Muscle layer of colon (tissue), 2 donors: ENCODE data around the gene STBD1.
"Not testable (repeated sequence)": the region's sequence is repeated elsewhere in the genome, so short reads cannot be mapped to it uniquely, and the experiment has no call there.

ENCODE experiments used
- H3K27ac ChIP-seq: one replicate; pipeline ENCODE4 v1.7.0; 2013; ENCODE audit warnings: low read depth, mild to moderate bottlenecking, low read length, moderate library complexity
- H3K27me3 ChIP-seq, 2 donors: one replicate each; pipeline ENCODE4 v1.7.0; 2013; ENCODE audit warnings: low read length in 2 of 2, mild to moderate bottlenecking in 2 of 2; ENCODE audit not compliant: insufficient read depth in 2 of 2, control insufficient read depth in 1 of 2
- H3K36me3 ChIP-seq: one replicate; pipeline ENCODE4 v1.7.0; 2013; ENCODE audit warnings: mild to moderate bottlenecking, low read length; ENCODE audit not compliant: insufficient read depth
- H3K4me1 ChIP-seq: one replicate; pipeline ENCODE4 v1.7.0; 2013; ENCODE audit warnings: mild to moderate bottlenecking, low read length; ENCODE audit not compliant: insufficient read depth
- H3K4me3 ChIP-seq, 2 donors: one replicate each; pipeline ENCODE4 v1.7.0; 2013; ENCODE audit warnings: low read length in 2 of 2, low read depth in 1 of 2, mild to moderate bottlenecking in 1 of 2, moderate library complexity in 1 of 2
- H3K9ac ChIP-seq: one replicate; pipeline ENCODE4 v1.7.0; 2013; ENCODE audit warnings: low read length
- H3K9me3 ChIP-seq: one replicate; pipeline ENCODE4 v1.7.0; 2013; ENCODE audit warnings: mild to moderate bottlenecking, low read length
- donor health status: abdominal sarcoma.
- donor health status: Adenocarcinoma of cecum.

STBD1 gene

DNA sequence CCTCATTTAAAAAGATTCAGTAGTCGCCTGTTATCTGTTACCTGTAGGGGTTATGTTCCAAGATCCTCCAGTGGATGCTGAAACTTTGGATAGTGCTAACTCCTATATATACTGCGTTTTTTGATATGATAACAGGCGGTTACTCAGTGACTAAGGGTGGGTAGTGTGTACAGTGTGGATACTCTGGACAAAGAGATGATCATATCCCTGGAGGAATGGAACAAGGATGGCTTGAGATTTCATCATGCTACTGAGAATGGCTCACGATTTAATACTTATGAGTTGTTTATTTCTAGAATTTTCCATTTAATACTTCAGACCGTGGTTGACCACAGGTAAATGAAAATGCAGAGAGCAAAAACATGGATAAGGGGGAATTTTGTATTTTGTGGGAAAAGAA, 33.5 kb upstream of the STBD1 start:
- Histone ChIP-seq H3K9ac (no peak overlapping the region), H3K36me3 (no peaks in the 10 kb centered on the region), H3K27me3 (no peaks in the 10 kb centered on the region), H3K4me3 (no peak overlapping the region), H3K27ac (no peak overlapping the region), H3K4me1 (no peaks in the 10 kb centered on the region), H3K9me3 (no peaks in the 10 kb centered on the region)

DNA sequence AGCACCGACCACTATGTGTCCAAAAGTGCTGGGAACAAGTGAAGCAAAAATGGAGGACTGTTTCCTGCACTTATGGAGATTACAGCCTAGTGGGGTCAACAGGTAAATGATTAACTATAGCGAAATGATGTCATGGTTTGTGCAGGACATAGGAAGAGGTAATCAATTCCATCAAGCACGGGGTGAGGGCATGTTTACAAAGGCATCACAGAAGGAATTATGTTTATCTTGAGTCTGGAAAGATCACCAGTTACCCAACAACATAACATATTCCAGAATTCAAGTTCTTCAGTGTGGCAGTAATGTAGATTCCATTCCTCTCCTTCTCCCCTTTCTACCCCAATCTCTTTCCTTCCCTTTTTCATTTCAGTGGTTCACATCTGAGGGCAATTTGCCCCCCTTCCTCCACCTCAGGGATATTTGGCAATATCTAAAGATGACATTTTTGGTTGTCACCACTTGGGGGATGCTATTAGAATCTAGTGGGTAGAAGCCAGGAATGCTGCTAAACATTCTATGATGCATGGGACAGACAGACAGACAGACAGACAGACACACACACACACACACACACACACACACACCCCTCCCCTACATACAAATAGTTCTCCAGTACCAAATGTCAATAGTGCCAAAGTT, 30.9 kb upstream of the STBD1 start:
- Histone ChIP-seq H3K4me1 (no peaks in the 10 kb centered on the region), H3K9me3 (no peaks in the 10 kb centered on the region), H3K27ac (no peak overlapping the region), H3K36me3 (no peaks in the 10 kb centered on the region), H3K27me3 (no peaks in the 10 kb centered on the region), H3K4me3 (no peak overlapping the region), H3K9ac (no peak overlapping the region)

DNA sequence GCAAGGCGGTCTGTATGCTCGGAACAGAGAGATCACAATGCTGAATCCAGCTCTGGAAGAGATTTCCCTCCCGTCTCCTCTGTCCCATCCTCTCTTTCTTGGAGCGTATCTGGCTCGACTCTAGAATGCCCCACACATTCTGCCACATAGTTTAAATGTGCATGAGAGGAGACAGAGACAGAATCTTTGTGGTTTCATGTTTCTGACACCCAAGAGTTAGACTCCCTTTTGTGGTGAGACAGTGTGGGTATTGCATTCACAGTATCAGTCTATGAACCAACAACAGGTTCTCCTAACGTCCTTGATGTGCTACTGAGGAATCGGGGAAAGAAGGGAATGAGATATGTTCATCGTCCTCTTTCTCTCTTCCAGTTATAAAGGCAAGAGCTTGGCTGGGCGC, 29.7 kb upstream of the STBD1 start:
- Histone ChIP-seq H3K27me3 (no peaks in the 10 kb centered on the region), H3K36me3 (no peaks in the 10 kb centered on the region), H3K4me1 (no peaks in the 10 kb centered on the region), H3K9ac (no peak overlapping the region), H3K4me3 (no peak overlapping the region), H3K27ac (no peak overlapping the region), H3K9me3 (no peaks in the 10 kb centered on the region)

DNA sequence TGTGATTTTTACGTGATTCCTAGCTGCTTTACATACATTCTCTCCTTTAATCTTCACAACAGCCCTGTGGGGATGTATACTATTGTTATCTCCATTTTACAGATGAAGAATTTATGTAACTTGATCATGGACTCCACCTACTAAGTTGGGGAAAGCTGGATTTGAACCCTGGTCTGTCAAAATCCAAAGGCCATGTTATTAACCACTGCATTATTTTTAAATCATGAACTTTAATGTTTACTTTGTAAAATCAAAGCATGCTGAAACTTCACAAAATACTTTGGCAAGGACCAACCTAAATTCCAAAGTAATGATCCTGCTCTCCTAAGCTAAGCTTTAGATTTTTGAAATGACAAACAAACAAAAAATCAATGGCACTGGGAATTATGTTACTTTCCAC, 28.9 kb upstream of the STBD1 start:
- no peak overlapping the region for H3K9ac ChIP-seq
- H3K36me3 ChIP-seq = no peaks in the 10 kb centered on the region
- no peak overlapping the region for H3K27ac ChIP-seq
- H3K27me3 ChIP-seq = no peaks in the 10 kb centered on the region
- H3K4me1 ChIP-seq = no peaks in the 10 kb centered on the region
- H3K9me3 ChIP-seq = no peaks in the 10 kb centered on the region
- H3K4me3 ChIP-seq = no peak overlapping the region

DNA sequence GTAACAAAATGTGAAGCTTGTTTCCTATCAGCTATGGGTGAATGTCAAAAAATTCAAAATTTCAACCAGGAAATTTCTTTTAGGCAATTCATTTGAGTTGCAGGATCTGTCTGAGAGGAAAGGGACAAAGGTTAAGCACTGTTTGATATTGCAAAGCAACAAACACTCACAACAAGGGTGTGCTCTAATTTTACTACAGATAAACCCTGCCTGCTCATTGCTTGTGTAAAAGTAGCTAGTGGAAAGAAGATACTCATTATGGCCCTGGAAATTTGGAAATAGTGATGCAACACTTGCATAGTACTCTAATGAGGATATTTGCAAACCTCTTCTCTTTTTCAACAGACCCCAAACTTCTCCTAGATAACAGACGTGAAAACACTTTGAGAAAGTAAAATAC, 27.9 kb upstream of the STBD1 start:
- Histone ChIP-seq H3K4me3 (no peak overlapping the region), H3K9me3 (no peaks in the 10 kb centered on the region), H3K27me3 (no peaks in the 10 kb centered on the region), H3K36me3 (no peaks in the 10 kb centered on the region), H3K9ac (no peak overlapping the region), H3K4me1 (no peaks in the 10 kb centered on the region), H3K27ac (no peak overlapping the region)

DNA sequence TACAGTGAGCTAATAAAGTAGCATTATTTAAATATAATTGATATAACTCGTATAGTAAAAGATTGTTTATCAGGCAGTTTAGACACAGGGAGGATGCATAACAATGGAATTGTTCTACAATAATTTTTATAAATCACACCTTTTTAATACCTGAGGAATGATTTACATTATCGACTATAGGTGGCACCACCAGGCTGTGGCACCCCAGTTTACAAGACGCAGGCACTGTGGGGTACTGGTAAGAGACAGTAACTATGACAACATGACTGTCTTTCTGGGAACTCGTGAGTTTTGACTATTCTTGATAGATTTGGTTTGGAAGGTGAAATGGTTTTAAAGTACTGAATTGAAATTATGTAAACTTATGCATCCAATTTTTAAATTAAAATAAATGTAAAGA, 27.1 kb upstream of the STBD1 start:
- no peaks in the 10 kb centered on the region for H3K9me3 ChIP-seq
- no peaks in the 10 kb centered on the region for H3K27me3 ChIP-seq
- H3K9ac ChIP-seq = no peak overlapping the region
- H3K36me3 ChIP-seq = no peaks in the 10 kb centered on the region
- H3K4me3 ChIP-seq = no peak overlapping the region
- H3K27ac ChIP-seq = no peak overlapping the region
- H3K4me1 ChIP-seq = no peaks in the 10 kb centered on the region

DNA sequence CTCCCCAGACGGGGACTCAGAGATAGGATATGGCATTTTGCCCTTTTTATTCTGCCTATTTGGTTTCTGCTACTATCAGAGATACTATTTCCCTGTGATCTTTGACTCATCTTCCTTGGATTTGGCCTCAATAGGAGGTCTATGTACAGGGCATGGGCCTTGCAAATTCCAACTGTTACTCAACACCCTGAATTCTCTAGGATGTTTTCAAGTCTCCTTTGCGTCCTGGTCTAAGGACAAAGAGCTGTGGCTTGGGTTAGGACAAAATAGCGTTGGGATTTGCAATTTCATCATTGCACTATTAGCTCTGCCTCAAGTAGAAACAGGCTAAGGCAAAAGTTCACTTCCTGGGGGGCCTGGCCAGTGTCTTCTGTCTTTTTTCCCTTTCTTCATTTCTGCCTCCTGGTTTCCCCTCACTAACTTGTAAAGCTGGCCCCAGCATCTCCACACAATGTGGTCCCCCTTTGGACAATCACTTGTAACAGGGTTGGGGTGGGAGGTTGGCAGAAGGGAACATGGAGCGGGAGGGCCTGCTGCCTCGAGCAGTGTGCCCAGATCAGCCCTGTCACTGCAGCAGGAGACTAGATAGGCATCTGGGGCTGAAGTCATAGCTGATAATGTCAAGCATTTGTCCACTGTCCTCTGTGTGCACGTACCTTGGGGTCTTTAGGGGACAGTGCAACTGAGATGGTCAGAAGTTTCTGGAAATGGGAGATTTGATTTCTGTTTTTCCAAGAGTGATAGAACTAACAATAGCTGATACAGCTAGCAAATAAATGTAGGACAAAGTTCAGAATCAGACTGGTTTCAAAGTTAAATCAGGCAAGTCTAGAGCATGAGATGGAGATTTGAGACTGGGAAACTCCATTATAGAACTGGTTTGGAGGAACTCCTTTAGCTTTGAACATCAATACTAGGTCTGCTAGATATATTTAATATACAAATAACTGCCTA, 25.8 kb upstream of the STBD1 start:
- H3K4me1 ChIP-seq = no peaks in the 10 kb centered on the region
- no peak overlapping the region for H3K4me3 ChIP-seq
- no peaks in the 10 kb centered on the region for H3K9me3 ChIP-seq
- no peaks in the 10 kb centered on the region for H3K27me3 ChIP-seq
- H3K9ac ChIP-seq = no peak overlapping the region
- H3K36me3 ChIP-seq = no peaks in the 10 kb centered on the region
- no peak overlapping the region for H3K27ac ChIP-seq

DNA sequence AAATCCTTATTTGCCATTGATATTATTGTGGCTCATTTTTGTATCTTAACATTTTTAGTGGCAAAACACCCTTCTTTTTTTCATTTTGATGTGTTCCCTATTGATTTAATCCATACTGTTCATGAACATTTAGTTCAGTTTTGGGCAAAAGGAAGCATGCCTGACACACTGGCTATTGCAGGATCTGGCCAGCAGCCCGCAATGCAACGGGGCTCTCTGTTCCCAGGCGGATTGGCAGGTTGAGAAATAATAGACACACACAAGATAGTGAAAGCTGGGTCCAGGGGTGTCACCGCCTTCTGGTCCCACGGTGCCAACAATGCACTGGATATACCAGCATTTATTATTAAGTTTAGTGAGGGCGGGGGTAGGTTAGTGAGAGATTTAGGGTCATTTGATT, 24.9 kb upstream of the STBD1 start:
- not testable (repeated sequence) for H3K36me3 ChIP-seq, H3K4me1 ChIP-seq, H3K4me3 ChIP-seq, H3K9ac ChIP-seq, H3K9me3 ChIP-seq, H3K27ac ChIP-seq, H3K27me3 ChIP-seq

DNA sequence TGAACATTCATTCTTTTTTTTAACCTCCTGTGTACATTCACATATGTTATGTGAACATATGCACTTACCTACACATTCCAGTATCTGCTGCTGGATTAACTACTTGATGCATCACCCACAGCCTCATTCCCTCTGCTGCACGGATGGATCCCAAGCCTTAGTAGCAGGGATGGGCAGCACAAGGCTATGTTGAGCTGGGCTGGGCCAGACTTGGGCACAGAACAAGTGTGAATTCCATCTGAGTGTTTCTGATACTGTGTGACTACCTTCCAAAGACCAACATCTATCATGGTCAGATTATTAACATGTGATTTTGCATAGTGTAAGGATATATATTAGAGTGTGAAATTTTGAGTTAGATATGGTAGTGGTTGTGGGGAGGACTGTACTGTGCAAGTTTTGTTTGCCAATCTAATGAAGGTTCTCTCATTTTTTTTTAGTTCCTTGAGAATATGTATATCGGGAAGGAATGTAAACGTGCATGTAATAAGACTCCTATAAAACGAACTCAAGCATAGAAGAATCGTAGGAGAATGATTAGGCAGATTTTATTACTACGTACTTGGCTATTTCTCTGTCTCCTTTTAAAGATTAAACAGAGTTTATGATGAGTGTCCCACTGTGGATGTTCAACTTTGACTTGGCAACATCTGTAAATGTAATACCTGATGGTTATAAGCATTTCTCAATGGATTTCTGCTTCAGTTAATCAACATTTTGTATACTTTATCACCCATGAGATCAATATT, 23.4 kb upstream of the STBD1 start:
- Histone ChIP-seq H3K27me3 (no peaks in the 10 kb centered on the region), H3K4me1 (no peaks in the 10 kb centered on the region), H3K27ac (no peak overlapping the region), H3K9me3 (no peaks in the 10 kb centered on the region), H3K4me3 (no peak overlapping the region), H3K36me3 (no peaks in the 10 kb centered on the region), H3K9ac (no peak overlapping the region)

DNA sequence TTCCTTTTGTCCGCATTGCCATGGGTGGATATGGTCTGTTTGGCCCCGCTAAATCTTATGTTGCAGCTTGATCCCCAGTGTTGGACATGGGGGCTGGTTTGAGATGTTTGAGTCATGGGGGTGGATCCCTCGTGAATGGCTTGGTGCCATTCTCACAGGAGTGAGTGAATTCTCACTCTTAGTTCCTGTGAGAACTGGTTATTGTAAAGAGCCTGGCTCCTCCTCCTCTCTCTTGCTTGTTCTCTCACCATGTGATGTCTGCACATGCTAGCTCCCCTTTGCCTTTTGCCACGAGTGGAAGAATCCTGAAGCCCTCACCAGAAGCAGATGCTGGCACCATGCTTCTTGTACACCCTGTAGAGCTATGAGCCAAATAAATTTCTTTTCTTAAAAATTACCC, 22.6 kb upstream of the STBD1 start:
- Histone ChIP-seq H3K27ac (no peak overlapping the region), H3K9me3 (no peaks in the 10 kb centered on the region), H3K9ac (no peak overlapping the region), H3K4me1 (no peaks in the 10 kb centered on the region), H3K4me3 (no peak overlapping the region), H3K36me3 (no peaks in the 10 kb centered on the region), H3K27me3 (no peaks in the 10 kb centered on the region)

DNA sequence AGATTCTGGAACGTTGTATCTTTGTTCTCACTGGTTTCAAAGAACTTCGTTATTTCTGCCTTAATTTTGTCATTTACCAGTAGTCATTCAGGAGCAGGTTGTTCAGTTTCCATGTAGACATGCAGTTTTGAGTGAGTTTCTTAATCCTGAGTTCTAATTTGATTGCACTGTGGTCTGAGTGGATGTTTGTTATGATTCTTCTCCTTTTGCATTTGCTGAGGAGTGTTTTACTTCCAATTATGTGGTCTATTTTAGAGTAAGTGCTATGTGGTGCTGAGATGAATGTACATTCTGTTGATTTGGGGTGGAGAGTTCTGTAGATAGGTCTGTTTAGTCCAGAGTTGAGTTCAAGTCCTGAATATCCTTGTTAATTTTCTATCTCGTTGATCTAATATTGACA, 18.7 kb upstream of the STBD1 start:
- not testable (repeated sequence) for H3K9me3 ChIP-seq, H3K27me3 ChIP-seq, H3K27ac ChIP-seq, H3K36me3 ChIP-seq, H3K4me3 ChIP-seq, H3K9ac ChIP-seq, H3K4me1 ChIP-seq
